H9 (cell line): ENCODE results near the gene TRANK1. TPM values are rescaled to one million over a fixed set of nuclear protein-coding genes. Genes with fewer than 3 reads are reported as not detected.
A peak's percentile ranks its signal among the peaks of the same experiment; 100 is the strongest.
"Not testable (repeated sequence)": the region's sequence is repeated elsewhere in the genome, so short reads cannot be mapped to it uniquely, and the experiment has no call there.

Experiments
- DNase-seq: peaks from one replicate; pipeline ENCODE4 v3.0.0-alpha.2; 2017
- H2AFZ ChIP-seq: one replicate; pipeline ENCODE4 v1.6.1; 2013; ENCODE audit warnings: mild to moderate bottlenecking, low read length, control low read depth, moderate library complexity
- H2AK5ac ChIP-seq: 2 replicates; pipeline ENCODE4 v1.6.1; 2013; ENCODE audit warnings: low read length, control low read depth, mixed read lengths; ENCODE audit not compliant: insufficient read length
- H2BK120ac ChIP-seq: one replicate; pipeline ENCODE4 v1.6.1; 2013; ENCODE audit warnings: low read depth, mild to moderate bottlenecking, low read length, control low read depth, inconsistent platforms; ENCODE audit not compliant: poor library complexity, severe bottlenecking
- H2BK12ac ChIP-seq: 2 replicates; pipeline ENCODE4 v1.6.1; 2013; ENCODE audit warnings: low read length, control low read depth, mixed read lengths, low read depth; ENCODE audit not compliant: insufficient read length
- H2BK15ac ChIP-seq: 2 replicates; pipeline ENCODE4 v1.6.1; 2013; ENCODE audit warnings: low read depth, low read length, control low read depth
- H2BK20ac ChIP-seq: one replicate; pipeline ENCODE4 v1.6.1; 2013; ENCODE audit warnings: low read depth, mild to moderate bottlenecking, low read length, control low read depth, inconsistent platforms; ENCODE audit not compliant: poor library complexity, severe bottlenecking
- H2BK5ac ChIP-seq: 2 replicates; pipeline ENCODE4 v1.6.1; 2013; ENCODE audit warnings: low read length, control low read depth, mixed read lengths; ENCODE audit not compliant: insufficient read length
- H3K14ac ChIP-seq: 2 replicates; pipeline ENCODE4 v1.6.1; 2013; ENCODE audit warnings: low read length, control low read depth; ENCODE audit not compliant: insufficient read depth
- H3K18ac ChIP-seq: 2 replicates; pipeline ENCODE4 v1.6.1; 2013; ENCODE audit warnings: low read depth, mild to moderate bottlenecking, mixed read lengths, low read length, control low read depth; ENCODE audit not compliant: insufficient read length
- H3K23ac ChIP-seq: 2 replicates; pipeline ENCODE4 v1.6.1; 2013; ENCODE audit warnings: low read length, control low read depth, mixed read lengths, low read depth; ENCODE audit not compliant: insufficient read length
- H3K23me2 ChIP-seq: 2 replicates; pipeline ENCODE4 v1.6.1; 2013; ENCODE audit warnings: low read depth, mild to moderate bottlenecking, mixed read lengths, low read length, control low read depth; ENCODE audit not compliant: insufficient read length, poor library complexity, severe bottlenecking
- H3K27ac ChIP-seq: 2 replicates; pipeline ENCODE4 v1.5.1; 2013; ENCODE audit warnings: low read length, control low read depth, mixed read lengths, low read depth; ENCODE audit not compliant: insufficient read length
- H3K27me3 ChIP-seq: 2 replicates; pipeline ENCODE4 v1.6.1; 2013; ENCODE audit warnings: low read length, control low read depth, inconsistent platforms; ENCODE audit not compliant: insufficient read depth
- H3K4ac ChIP-seq: 2 replicates; pipeline ENCODE4 v1.6.1; 2013; ENCODE audit warnings: low read depth, mild to moderate bottlenecking, control low read depth, inconsistent platforms, low read length, moderate library complexity
- H3K4me1 ChIP-seq: 2 replicates; pipeline ENCODE4 v1.6.1; 2013; ENCODE audit warnings: low read length, control low read depth, inconsistent platforms; ENCODE audit not compliant: insufficient read depth
- H3K4me2 ChIP-seq: 2 replicates; pipeline ENCODE4 v1.6.1; 2013; ENCODE audit warnings: low read length, control low read depth, mixed read lengths; ENCODE audit not compliant: insufficient read length, insufficient read depth
- H3K56ac ChIP-seq: 2 replicates; pipeline ENCODE4 v1.6.1; 2013; ENCODE audit warnings: low read depth, mild to moderate bottlenecking, mixed read lengths, low read length, control low read depth; ENCODE audit not compliant: insufficient read length
- H3K79me1 ChIP-seq: 2 replicates; pipeline ENCODE4 v1.6.1; 2013; ENCODE audit warnings: low read depth, mild to moderate bottlenecking, moderate library complexity, low read length, control low read depth, inconsistent platforms; ENCODE audit not compliant: insufficient read depth, poor library complexity, severe bottlenecking
- H3K79me2 ChIP-seq: 2 replicates; pipeline ENCODE4 v1.6.1; 2013; ENCODE audit warnings: low read length, control low read depth, inconsistent platforms; ENCODE audit not compliant: insufficient read depth
- H3K9ac ChIP-seq: 2 replicates; pipeline ENCODE4 v1.6.1; 2013; ENCODE audit warnings: low read length, control low read depth, mixed read lengths; ENCODE audit not compliant: insufficient read length; ENCODE audit errors: extremely low read depth
- H3K9me3 ChIP-seq: one replicate; pipeline ENCODE4 v1.6.1; 2013; ENCODE audit warnings: low read depth, low read length, inconsistent platforms; ENCODE audit not compliant: control insufficient read depth
- H3T11ph ChIP-seq: one replicate; pipeline ENCODE4 v1.6.1; 2013; ENCODE audit warnings: mild to moderate bottlenecking, low read length, control low read depth, inconsistent platforms
- H4K20me1 ChIP-seq: one replicate; pipeline ENCODE4 v1.6.1; 2013; ENCODE audit not compliant: control insufficient read depth, insufficient read length, insufficient read depth
- H4K5ac ChIP-seq: 2 replicates; pipeline ENCODE4 v1.6.1; 2013; ENCODE audit warnings: low read depth, mild to moderate bottlenecking, mixed read lengths, low read length, control low read depth; ENCODE audit not compliant: insufficient read length
- H4K8ac ChIP-seq: replicated peaks from 2 replicates; pipeline ENCODE4 v1.6.1; 2013; ENCODE audit warnings: low read length, control low read depth, mixed read lengths, low read depth; ENCODE audit not compliant: insufficient read length
- H4K91ac ChIP-seq: 2 replicates; pipeline ENCODE4 v1.6.1; 2013; ENCODE audit warnings: low read depth, mild to moderate bottlenecking, moderate library complexity, mixed read lengths, low read length, control low read depth; ENCODE audit not compliant: insufficient read length
- H3K27ac Mint-ChIP-seq, 3 experiments: 2 replicates in 2 of 3; 3 replicates in 1 of 3; pipeline ENCODE4 v1.8.0; 2020 to 2021; ENCODE audit warnings: mixed read lengths in 3 of 3, mild to moderate bottlenecking in 1 of 3, moderate library complexity in 1 of 3
- H3K27me3 Mint-ChIP-seq: 2 replicates; pipeline ENCODE4 v1.8.0; 2021; ENCODE audit warnings: low read depth, mild to moderate bottlenecking, moderate library complexity, mixed read lengths
- H3K36me3 Mint-ChIP-seq, 3 experiments: 2 replicates in 2 of 3; 3 replicates in 1 of 3; pipeline ENCODE4 v1.8.0; 2020 to 2021; ENCODE audit warnings: low read depth in 3 of 3, mixed read lengths in 3 of 3; ENCODE audit not compliant: insufficient read depth in 1 of 3
- H3K4me1 Mint-ChIP-seq, 2 experiments: 2 replicates each; pipeline ENCODE4 v1.8.0; 2020; ENCODE audit warnings: mixed read lengths in 2 of 2
- H3K4me3 Mint-ChIP-seq, 2 experiments: 2 replicates in 1 of 2; 3 replicates in 1 of 2; pipeline ENCODE4 v1.8.0; 2020 to 2021; ENCODE audit warnings: mild to moderate bottlenecking in 2 of 2, mixed read lengths in 2 of 2, moderate library complexity in 1 of 2
- H3K9me3 Mint-ChIP-seq, 2 experiments: 2 replicates in 1 of 2; 3 replicates in 1 of 2; pipeline ENCODE4 v1.8.0; 2020; ENCODE audit warnings: mild to moderate bottlenecking in 2 of 2, mixed read lengths in 2 of 2, moderate library complexity in 1 of 2
- CTCF ChIP-seq: fragments of 200-600 bp; sonication (generic); conservative IDR thresholded peaks from 3 replicates; pipeline ENCODE4 v1.8.0; 2021; ENCODE audit warnings: antibody characterized with exemption, mild to moderate bottlenecking
- WGBS: extraction: QIAGEN DNeasy Blood & Tissue Kit; methylation state at CpG from one replicate; pipeline ENCODE4 v1.1.7; 2013; ENCODE audit warnings: missing lambda C conversion rate, low lambda C conversion rate, mixed read lengths; ENCODE audit not compliant: insufficient read length; ENCODE audit errors: extremely low coverage; 5-methylcytosine and 5-hydroxymethylcytosine counted together
- total RNA-seq: library from RNA; stranded (reverse); gene quantifications from 2 replicates; pipeline ENCODE4 v1.2.1, GENCODE V29; 2021

Gene TRANK1
- total RNA-seq, 1 experiment from 2014 or later = 5.9 TPM

DNA sequence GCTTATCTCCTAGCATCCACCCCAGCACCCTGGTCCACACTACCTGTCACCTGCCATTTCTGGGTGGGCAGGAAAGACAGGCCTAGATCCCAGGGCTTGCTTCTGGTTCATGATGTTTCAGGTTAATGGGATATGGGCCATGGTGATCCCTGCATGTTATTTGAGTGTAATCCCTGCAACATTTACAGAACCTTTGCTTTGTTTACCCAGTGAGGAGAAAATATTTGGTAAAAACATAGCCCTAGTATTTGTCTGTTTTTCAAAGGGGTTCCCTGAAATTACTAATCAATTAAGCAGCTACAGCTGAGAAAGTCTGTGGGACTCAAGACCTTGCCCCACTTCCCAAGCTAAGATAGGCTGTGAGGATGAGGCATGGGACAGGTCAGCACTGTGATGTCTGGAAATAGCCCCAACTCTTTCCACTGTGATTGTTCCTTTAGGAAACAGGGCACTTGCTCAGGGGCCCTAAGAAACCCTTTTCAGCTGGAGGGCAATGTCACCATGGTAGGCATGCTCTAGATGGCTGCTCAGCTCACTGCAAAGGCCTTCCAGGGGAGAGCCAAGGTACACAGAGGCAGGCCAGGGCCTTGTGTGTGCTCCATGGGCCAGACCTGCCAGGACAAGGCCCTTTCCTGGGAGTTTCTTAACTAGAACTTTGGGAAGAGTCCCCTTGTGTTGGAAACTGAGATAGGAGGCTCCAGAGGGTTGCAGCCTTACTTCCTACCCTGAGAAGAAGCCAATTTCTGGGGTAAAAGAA lies 11.1 kb downstream of the TRANK1 start:
- Histone ChIP-seq H4K91ac (peak overlapping the region; percentile 70), H4K5ac (peak overlapping the region; percentile 25), H2BK12ac (peak overlapping the region; percentile 84), H3K4ac (peak overlapping the region; percentile 4), H3K27ac (no peak overlapping the region), H3K27me3 (no peaks in the 10 kb centered on the region), H3K9ac (no peak overlapping the region), H3K79me2 (no peaks in the 10 kb centered on the region), H2AK5ac (no peak overlapping the region), H3K14ac (peak overlapping the region; percentile 72), H4K20me1 (no peaks in the 10 kb centered on the region), H2BK5ac (no peak overlapping the region), H2BK120ac (peak overlapping the region; percentile 93), H3K4me2 (no peak overlapping the region), H3K9me3 (no peaks in the 10 kb centered on the region), H3K4me1 (peaks cover 2% of the 10 kb centered on the region; the same call in 1 of the 2 replicates), H2AFZ (no peak overlapping the region), H3K23ac (no peak overlapping the region), H4K8ac (no peak overlapping the region), H3T11ph (peak overlapping the region; percentile 83), H3K18ac (peak overlapping the region; percentile 92), H3K23me2 (no peaks in the 10 kb centered on the region), H3K56ac (no peak overlapping the region), H2BK15ac (no peak overlapping the region; the same call in 1 of the 2 replicates), H2BK20ac (no peak overlapping the region), H3K79me1 (no peaks in the 10 kb centered on the region)
- H3K27ac Mint-ChIP-seq = peak overlapping the region in 2 of 3 experiments; percentile 92 to 94; a peak in 4 of 7 replicates
- no peaks in the 10 kb centered on the region for H3K27me3 Mint-ChIP-seq
- no peak for DNase-seq
- H3K36me3 Mint-ChIP-seq = no peaks in the 10 kb centered on the region
- H3K4me3 Mint-ChIP-seq = no peak overlapping the region
- H3K4me1 Mint-ChIP-seq = peaks cover 43 to 50% of the 10 kb centered on the region in 2 experiments
- no peak for TF ChIP-seq CTCF
- H3K9me3 Mint-ChIP-seq = no peaks in the 10 kb centered on the region; a peak in 1 of 5 replicates

GRCh38 chr3:36931424-36931823 lies 13.4 kb downstream of the TRANK1 start:
- H2AFZ ChIP-seq, H3K4me1 ChIP-seq, H3K23me2 ChIP-seq, H2BK5ac ChIP-seq, H2BK15ac ChIP-seq, H3T11ph ChIP-seq, H3K4ac ChIP-seq, H3K36me3 Mint-ChIP-seq, DNase-seq, H2AK5ac ChIP-seq, H3K27me3 ChIP-seq, H3K4me3 Mint-ChIP-seq, H3K18ac ChIP-seq, H3K23ac ChIP-seq, H3K79me2 ChIP-seq, H3K27ac ChIP-seq, H3K79me1 ChIP-seq, H3K9me3 Mint-ChIP-seq, H4K8ac ChIP-seq, H3K27me3 Mint-ChIP-seq, H3K14ac ChIP-seq, H4K20me1 ChIP-seq, H2BK120ac ChIP-seq, H3K9me3 ChIP-seq, H4K91ac ChIP-seq, H3K4me2 ChIP-seq, H2BK12ac ChIP-seq, H4K5ac ChIP-seq, H3K9ac ChIP-seq, H3K56ac ChIP-seq: not testable (repeated sequence)
- H3K4me1 Mint-ChIP-seq = peaks cover 33 to 40% of the 10 kb centered on the region in 2 experiments
- H3K27ac Mint-ChIP-seq = peak overlapping the region in 2 of 3 experiments; percentile 71 to 76; a peak in 2 of 7 replicates
- whole genome bisulfite sequencing = no CpG with 5 or more reads among the region's 1 CpG
- peak overlapping the region; percentile 83 for H2BK20ac ChIP-seq
